Measurements from ENCODE around the gene TBC1D22A. TPM values are rescaled to one million over a fixed set of nuclear protein-coding genes. Genes with fewer than 3 reads are reported as not detected.

Gene TBC1D22A
- total and polyA plus RNA-seq, 2 experiments from 2014 or later, result 9.6 to 13.3 TPM

DNA sequence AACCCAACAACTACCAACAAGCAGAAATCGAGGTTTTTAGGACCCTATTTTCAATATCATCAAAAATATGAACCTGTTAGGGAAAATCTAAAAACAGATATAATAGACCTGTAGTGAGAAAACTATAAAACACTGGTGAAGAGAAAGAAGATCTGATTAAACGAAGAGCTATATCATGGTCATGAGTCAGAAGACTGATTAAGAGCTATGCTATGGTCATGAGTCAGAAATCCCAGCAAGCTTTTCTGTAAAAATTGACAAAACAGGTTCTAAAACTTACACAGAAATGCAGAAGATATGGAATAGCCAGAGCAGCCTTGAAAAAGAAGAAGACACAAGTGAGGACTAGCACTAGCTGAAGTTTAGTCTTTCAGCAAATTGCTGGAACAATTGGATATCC lies 345.0 kb downstream of the TBC1D22A start:
- Mint-ChIP-seq H3K27ac (no peak overlapping the region), H3K9me3 (no peaks in the 10 kb centered on the region), H3K4me1 (peaks cover 13% of the 10 kb centered on the region), H3K36me3 (ENCODE audit: low read depth) (no peaks in the 10 kb centered on the region; the same call in 2 of the 3 replicates), H3K27me3 (ENCODE audit: insufficient read depth, low read depth, poor library complexity) (peaks cover 10% of the 10 kb centered on the region), H3K4me3 (no peak overlapping the region)
- Histone ChIP-seq H3K79me2 (replicated peaks; ENCODE audit: insufficient read depth) (no peaks in the 10 kb centered on the region), H2AFZ (no peak overlapping the region), H4K20me1 (replicated peaks; ENCODE audit: insufficient read depth) (no peaks in the 10 kb centered on the region), H3K4me1 (ENCODE audit: insufficient read depth) (peaks cover 6% of the 10 kb centered on the region), H3K9me2 (ENCODE audit: insufficient read depth) (0 out of 2 replicates have a peak, but pooled peaks cover 3% of the 10 kb centered on the region), H3K4me3 (no peak overlapping the region), H3K4me2 (no peak overlapping the region), H3K36me3 (ENCODE audit: insufficient read depth) (no peaks in the 10 kb centered on the region), H3F3A (replicated peaks; ENCODE audit: low read depth) (no peaks in the 10 kb centered on the region), H3K27ac (ENCODE audit: low read depth) (no peak overlapping the region), H3K27me3 (ENCODE audit: insufficient read depth) (no peaks in the 10 kb centered on the region)
- TF ChIP-seq STAT1 (IDR thresholded peaks at IDR 0.05; ENCODE audit: unreplicated experiment) (no peak), EZH2phosphoT487 (IDR thresholded peaks at IDR 0.05; ENCODE audit: unreplicated experiment) (no peak), EZH2 (IDR thresholded peaks at IDR 0.05; ENCODE audit: low read depth, unreplicated experiment) (no peak), JUNB (IDR thresholded peaks at IDR 0.05; ENCODE audit: unreplicated experiment) (no peak), NANOG (IDR thresholded peaks at IDR 0.05; ENCODE audit: borderline replicate concordance) (no peak), ZNF331 (CRISPR knock-in tag; IDR thresholded peaks at IDR 0.05; ENCODE audit: low read depth) (no peak), CREB1 (CRISPR knock-in tag; IDR thresholded peaks at IDR 0.05; ENCODE audit: low read depth) (no peak), POLR2AphosphoS5 (IDR thresholded peaks at IDR 0.05; ENCODE audit: low read depth) (no peak), ZNF114 (CRISPR knock-in tag; IDR thresholded peaks at IDR 0.05) (no peak)
- TF ChIP-seq, protein P1, sequence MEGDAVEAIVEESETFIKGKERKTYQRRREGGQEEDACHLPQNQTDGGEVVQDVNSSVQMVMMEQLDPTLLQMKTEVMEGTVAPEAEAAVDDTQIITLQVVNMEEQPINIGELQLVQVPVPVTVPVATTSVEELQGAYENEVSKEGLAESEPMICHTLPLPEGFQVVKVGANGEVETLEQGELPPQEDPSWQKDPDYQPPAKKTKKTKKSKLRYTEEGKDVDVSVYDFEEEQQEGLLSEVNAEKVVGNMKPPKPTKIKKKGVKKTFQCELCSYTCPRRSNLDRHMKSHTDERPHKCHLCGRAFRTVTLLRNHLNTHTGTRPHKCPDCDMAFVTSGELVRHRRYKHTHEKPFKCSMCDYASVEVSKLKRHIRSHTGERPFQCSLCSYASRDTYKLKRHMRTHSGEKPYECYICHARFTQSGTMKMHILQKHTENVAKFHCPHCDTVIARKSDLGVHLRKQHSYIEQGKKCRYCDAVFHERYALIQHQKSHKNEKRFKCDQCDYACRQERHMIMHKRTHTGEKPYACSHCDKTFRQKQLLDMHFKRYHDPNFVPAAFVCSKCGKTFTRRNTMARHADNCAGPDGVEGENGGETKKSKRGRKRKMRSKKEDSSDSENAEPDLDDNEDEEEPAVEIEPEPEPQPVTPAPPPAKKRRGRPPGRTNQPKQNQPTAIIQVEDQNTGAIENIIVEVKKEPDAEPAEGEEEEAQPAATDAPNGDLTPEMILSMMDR (conservative IDR thresholded peaks at IDR 0.05; ENCODE audit: low read depth in 2 of 2), result no peak
- TF ChIP-seq, protein P2, sequence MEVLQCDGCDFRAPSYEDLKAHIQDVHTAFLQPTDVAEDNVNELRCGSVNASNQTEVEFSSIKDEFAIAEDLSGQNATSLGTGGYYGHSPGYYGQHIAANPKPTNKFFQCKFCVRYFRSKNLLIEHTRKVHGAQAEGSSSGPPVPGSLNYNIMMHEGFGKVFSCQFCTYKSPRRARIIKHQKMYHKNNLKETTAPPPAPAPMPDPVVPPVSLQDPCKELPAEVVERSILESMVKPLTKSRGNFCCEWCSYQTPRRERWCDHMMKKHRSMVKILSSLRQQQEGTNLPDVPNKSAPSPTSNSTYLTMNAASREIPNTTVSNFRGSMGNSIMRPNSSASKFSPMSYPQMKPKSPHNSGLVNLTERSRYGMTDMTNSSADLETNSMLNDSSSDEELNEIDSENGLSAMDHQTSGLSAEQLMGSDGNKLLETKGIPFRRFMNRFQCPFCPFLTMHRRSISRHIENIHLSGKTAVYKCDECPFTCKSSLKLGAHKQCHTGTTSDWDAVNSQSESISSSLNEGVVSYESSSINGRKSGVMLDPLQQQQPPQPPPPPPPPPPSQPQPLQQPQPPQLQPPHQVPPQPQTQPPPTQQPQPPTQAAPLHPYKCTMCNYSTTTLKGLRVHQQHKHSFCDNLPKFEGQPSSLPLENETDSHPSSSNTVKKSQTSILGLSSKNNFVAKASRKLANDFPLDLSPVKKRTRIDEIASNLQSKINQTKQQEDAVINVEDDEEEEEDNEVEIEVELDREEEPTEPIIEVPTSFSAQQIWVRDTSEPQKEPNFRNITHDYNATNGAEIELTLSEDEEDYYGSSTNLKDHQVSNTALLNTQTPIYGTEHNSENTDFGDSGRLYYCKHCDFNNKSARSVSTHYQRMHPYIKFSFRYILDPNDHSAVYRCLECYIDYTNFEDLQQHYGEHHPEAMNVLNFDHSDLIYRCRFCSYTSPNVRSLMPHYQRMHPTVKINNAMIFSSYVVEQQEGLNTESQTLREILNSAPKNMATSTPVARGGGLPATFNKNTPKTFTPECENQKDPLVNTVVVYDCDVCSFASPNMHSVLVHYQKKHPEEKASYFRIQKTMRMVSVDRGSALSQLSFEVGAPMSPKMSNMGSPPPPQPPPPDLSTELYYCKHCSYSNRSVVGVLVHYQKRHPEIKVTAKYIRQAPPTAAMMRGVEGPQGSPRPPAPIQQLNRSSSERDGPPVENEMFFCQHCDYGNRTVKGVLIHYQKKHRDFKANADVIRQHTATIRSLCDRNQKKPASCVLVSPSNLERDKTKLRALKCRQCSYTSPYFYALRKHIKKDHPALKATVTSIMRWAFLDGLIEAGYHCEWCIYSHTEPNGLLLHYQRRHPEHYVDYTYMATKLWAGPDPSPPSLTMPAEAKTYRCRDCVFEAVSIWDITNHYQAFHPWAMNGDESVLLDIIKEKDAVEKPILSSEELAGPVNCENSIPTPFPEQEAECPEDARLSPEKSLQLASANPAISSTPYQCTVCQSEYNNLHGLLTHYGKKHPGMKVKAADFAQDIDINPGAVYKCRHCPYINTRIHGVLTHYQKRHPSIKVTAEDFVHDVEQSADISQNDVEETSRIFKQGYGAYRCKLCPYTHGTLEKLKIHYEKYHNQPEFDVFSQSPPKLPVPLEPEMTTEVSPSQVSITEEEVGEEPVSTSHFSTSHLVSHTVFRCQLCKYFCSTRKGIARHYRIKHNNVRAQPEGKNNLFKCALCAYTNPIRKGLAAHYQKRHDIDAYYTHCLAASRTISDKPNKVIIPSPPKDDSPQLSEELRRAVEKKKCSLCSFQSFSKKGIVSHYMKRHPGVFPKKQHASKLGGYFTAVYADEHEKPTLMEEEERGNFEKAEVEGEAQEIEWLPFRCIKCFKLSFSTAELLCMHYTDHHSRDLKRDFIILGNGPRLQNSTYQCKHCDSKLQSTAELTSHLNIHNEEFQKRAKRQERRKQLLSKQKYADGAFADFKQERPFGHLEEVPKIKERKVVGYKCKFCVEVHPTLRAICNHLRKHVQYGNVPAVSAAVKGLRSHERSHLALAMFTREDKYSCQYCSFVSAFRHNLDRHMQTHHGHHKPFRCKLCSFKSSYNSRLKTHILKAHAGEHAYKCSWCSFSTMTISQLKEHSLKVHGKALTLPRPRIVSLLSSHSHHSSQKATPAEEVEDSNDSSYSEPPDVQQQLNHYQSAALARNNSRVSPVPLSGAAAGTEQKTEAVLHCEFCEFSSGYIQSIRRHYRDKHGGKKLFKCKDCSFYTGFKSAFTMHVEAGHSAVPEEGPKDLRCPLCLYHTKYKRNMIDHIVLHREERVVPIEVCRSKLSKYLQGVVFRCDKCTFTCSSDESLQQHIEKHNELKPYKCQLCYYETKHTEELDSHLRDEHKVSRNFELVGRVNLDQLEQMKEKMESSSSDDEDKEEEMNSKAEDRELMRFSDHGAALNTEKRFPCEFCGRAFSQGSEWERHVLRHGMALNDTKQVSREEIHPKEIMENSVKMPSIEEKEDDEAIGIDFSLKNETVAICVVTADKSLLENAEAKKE (CRISPR knock-in tag; IDR thresholded peaks at IDR 0.05), result no peak
- TF ChIP-seq, protein P3, sequence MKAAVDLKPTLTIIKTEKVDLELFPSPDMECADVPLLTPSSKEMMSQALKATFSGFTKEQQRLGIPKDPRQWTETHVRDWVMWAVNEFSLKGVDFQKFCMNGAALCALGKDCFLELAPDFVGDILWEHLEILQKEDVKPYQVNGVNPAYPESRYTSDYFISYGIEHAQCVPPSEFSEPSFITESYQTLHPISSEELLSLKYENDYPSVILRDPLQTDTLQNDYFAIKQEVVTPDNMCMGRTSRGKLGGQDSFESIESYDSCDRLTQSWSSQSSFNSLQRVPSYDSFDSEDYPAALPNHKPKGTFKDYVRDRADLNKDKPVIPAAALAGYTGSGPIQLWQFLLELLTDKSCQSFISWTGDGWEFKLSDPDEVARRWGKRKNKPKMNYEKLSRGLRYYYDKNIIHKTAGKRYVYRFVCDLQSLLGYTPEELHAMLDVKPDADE (IDR thresholded peaks at IDR 0.05), result no peak
- TF ChIP-seq, protein P4, sequence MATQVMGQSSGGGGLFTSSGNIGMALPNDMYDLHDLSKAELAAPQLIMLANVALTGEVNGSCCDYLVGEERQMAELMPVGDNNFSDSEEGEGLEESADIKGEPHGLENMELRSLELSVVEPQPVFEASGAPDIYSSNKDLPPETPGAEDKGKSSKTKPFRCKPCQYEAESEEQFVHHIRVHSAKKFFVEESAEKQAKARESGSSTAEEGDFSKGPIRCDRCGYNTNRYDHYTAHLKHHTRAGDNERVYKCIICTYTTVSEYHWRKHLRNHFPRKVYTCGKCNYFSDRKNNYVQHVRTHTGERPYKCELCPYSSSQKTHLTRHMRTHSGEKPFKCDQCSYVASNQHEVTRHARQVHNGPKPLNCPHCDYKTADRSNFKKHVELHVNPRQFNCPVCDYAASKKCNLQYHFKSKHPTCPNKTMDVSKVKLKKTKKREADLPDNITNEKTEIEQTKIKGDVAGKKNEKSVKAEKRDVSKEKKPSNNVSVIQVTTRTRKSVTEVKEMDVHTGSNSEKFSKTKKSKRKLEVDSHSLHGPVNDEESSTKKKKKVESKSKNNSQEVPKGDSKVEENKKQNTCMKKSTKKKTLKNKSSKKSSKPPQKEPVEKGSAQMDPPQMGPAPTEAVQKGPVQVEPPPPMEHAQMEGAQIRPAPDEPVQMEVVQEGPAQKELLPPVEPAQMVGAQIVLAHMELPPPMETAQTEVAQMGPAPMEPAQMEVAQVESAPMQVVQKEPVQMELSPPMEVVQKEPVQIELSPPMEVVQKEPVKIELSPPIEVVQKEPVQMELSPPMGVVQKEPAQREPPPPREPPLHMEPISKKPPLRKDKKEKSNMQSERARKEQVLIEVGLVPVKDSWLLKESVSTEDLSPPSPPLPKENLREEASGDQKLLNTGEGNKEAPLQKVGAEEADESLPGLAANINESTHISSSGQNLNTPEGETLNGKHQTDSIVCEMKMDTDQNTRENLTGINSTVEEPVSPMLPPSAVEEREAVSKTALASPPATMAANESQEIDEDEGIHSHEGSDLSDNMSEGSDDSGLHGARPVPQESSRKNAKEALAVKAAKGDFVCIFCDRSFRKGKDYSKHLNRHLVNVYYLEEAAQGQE (IDR thresholded peaks at IDR 0.05; ENCODE audit: unreplicated experiment), result no peak
- DNase-seq (ENCODE audit: low spot score), result no peak
- ATAC-seq, result no peak
